ENCODE results near the gene PPP6R2. TPM values are rescaled to one million over a fixed set of nuclear protein-coding genes. Genes with fewer than 3 reads are reported as not detected.
A peak's percentile ranks its signal among the peaks of the same experiment; 100 is the strongest.

The PPP6R2 gene
- total RNA-seq, 1 experiment from 2014 or later, result 42.6 TPM

DNA sequence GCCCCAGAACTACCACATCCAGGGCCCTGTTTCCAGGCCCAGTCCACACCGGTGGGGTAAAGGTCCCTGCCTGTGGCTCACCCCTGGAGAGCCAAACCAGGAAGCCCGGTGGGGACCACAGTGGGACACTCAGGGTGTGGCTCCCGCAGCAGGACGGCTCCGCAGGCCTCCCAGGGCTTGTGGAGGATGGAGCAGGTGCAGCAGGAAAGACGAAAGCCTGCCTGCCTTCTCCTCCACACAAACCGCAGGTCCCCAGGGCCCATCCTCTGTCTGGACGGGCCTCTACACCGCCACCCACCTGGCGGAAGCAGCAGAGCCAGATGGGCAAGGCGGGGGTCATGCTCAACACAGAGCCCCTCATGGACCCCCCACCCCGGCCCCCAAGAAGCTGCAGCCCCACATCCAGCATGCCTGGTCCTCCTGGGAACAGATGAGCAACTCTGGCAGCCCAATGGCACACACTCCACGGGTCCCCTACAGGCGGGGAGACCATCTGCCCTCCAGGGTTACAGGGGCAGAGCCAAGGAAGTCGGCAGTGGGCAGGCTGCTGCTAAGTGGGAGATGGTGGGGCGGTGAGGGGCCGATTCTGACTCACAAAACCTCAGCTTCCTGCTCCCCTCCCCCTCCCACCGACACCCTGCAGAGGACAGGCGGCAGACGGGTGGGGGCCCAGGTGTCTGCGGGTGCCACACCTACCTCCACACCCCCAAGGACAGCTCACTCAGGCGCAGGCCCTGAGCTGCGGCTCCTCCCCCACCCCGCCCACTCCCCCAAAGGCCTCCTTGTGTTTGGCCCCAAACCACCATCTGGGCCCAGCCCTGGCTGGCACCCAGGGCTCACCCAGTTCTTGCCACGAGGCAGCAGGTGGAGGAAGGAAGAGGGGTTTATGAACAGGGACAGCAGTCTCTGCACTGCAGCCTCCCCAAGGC lies 126.5 kb downstream of the PPP6R2 start:
- Histone ChIP-seq H3K79me2 (ENCODE audit: insufficient read depth, low read length) (peaks cover 16% of the 10 kb centered on the region; the same call in 1 of the 2 replicates), H3K9me3 (ENCODE audit: control insufficient read depth, low read depth, low read length) (no peaks in the 10 kb centered on the region), H3K27ac (ENCODE audit: insufficient read length, low read depth, low read length) (no peak overlapping the region), H2BK15ac (ENCODE audit: low read depth, low read length) (no peak overlapping the region), H3K27me3 (ENCODE audit: insufficient read depth, low read length) (no peaks in the 10 kb centered on the region), H3K14ac (ENCODE audit: insufficient read depth, low read length) (no peak overlapping the region; the same call in 1 of the 2 replicates), H3T11ph (ENCODE audit: low read length) (no peak overlapping the region), H4K20me1 (ENCODE audit: control insufficient read depth, insufficient read depth, insufficient read length) (peaks cover 4% of the 10 kb centered on the region), H2BK12ac (ENCODE audit: insufficient read length, low read depth, low read length) (no peak overlapping the region), H2BK20ac (ENCODE audit: low read depth, low read length, poor library complexity, severe bottlenecking) (no peak overlapping the region), H3K23ac (ENCODE audit: insufficient read length, low read depth, low read length) (no peak overlapping the region), H2AFZ (ENCODE audit: low read length) (no peak overlapping the region), H4K91ac (ENCODE audit: insufficient read length, low read depth, low read length) (no peak overlapping the region), H3K4me2 (ENCODE audit: insufficient read depth, insufficient read length, low read length) (no peak overlapping the region), H4K8ac (replicated peaks; ENCODE audit: insufficient read length, low read depth, low read length) (no peak overlapping the region), H4K5ac (ENCODE audit: insufficient read length, low read depth, low read length) (no peak overlapping the region), H3K23me2 (ENCODE audit: insufficient read length, low read depth, low read length, poor library complexity, severe bottlenecking) (peaks cover 5% of the 10 kb centered on the region), H2AK5ac (ENCODE audit: insufficient read length, low read length) (no peak overlapping the region), H3K79me1 (ENCODE audit: insufficient read depth, low read depth, low read length, poor library complexity, severe bottlenecking) (peaks cover 19% of the 10 kb centered on the region), H3K4me1 (ENCODE audit: insufficient read depth, low read length) (no peaks in the 10 kb centered on the region; the same call in 1 of the 2 replicates), H3K4ac (ENCODE audit: low read depth, low read length) (no peak overlapping the region), H2BK120ac (ENCODE audit: low read depth, low read length, poor library complexity, severe bottlenecking) (no peak overlapping the region), H2BK5ac (ENCODE audit: insufficient read length, low read length) (no peak overlapping the region), H3K9ac (ENCODE audit: extremely low read depth, insufficient read length, low read length) (no peak overlapping the region), H3K56ac (ENCODE audit: insufficient read length, low read depth, low read length) (no peak overlapping the region), H3K18ac (ENCODE audit: insufficient read length, low read depth, low read length) (no peak overlapping the region)
- no peaks in the 10 kb centered on the region for H3K9me3 Mint-ChIP-seq
- no CpG with 5 or more reads among the region's 25 CpGs for WGBS (ENCODE audit: extremely low coverage, insufficient read length, low lambda C conversion rate)
- TF ChIP-seq, protein P1, sequence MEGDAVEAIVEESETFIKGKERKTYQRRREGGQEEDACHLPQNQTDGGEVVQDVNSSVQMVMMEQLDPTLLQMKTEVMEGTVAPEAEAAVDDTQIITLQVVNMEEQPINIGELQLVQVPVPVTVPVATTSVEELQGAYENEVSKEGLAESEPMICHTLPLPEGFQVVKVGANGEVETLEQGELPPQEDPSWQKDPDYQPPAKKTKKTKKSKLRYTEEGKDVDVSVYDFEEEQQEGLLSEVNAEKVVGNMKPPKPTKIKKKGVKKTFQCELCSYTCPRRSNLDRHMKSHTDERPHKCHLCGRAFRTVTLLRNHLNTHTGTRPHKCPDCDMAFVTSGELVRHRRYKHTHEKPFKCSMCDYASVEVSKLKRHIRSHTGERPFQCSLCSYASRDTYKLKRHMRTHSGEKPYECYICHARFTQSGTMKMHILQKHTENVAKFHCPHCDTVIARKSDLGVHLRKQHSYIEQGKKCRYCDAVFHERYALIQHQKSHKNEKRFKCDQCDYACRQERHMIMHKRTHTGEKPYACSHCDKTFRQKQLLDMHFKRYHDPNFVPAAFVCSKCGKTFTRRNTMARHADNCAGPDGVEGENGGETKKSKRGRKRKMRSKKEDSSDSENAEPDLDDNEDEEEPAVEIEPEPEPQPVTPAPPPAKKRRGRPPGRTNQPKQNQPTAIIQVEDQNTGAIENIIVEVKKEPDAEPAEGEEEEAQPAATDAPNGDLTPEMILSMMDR (conservative IDR thresholded peaks at IDR 0.05), result peak; percentile 18; the same call in 1 of the 3 replicates
- peaks cover 14 to 34% (median 23%) of the 10 kb centered on the region in 3 experiments for H3K36me3 Mint-ChIP-seq (ENCODE audit: insufficient read depth in 1 of 3, low read depth in 3 of 3)
- peaks cover 25 to 28% of the 10 kb centered on the region in 2 experiments for H3K4me1 Mint-ChIP-seq
- no peak overlapping the region; a peak in 1 of 7 replicates for H3K27ac Mint-ChIP-seq
- peak; percentile 84 for DNase-seq
- no peak overlapping the region; a peak in 1 of 5 replicates for H3K4me3 Mint-ChIP-seq
- H3K27me3 Mint-ChIP-seq (ENCODE audit: low read depth), result no peaks in the 10 kb centered on the region

Data from H9 (cell line).